Loucy (cell line): ENCODE results near the gene CATSPERD.
A peak's percentile ranks its signal among the peaks of the same experiment; 100 is the strongest.

Experiments used
- H2AFZ ChIP-seq: fragments of 200-600 bp; sonication (generic); 2 replicates; pipeline ENCODE4 v1.6.0; 2016; ENCODE audit warnings: antibody characterized with exemption, mild to moderate bottlenecking, low read length, moderate library complexity
- H3F3A ChIP-seq: fragments of 200-600 bp; 2 replicates; pipeline ENCODE4 v1.6.0; 2016; ENCODE audit warnings: antibody characterized with exemption, low read depth, mild to moderate bottlenecking
- H3K27me3 ChIP-seq: fragments of 200-600 bp; sonication (generic); 2 replicates; pipeline ENCODE4 v1.6.1; 2014; ENCODE audit warnings: low read length, mild to moderate bottlenecking; ENCODE audit not compliant: insufficient read depth, poor library complexity, severe bottlenecking
- H3K36me3 ChIP-seq: fragments of 200-600 bp; sonication (generic); 2 replicates; pipeline ENCODE4 v1.6.1; 2016; ENCODE audit warnings: low read length; ENCODE audit not compliant: insufficient read depth
- H3K4me1 ChIP-seq: fragments of 200-600 bp; sonication (generic); 2 replicates; pipeline ENCODE4 v1.5.1; 2014; ENCODE audit warnings: low read length, mild to moderate bottlenecking; ENCODE audit not compliant: insufficient read depth, poor library complexity, severe bottlenecking
- H3K4me2 ChIP-seq: fragments of 200-600 bp; sonication (generic); 2 replicates; pipeline ENCODE4 v1.6.0; 2014; ENCODE audit warnings: antibody characterized with exemption, low read length, low read depth, mild to moderate bottlenecking; ENCODE audit not compliant: poor library complexity, severe bottlenecking
- H3K4me3 ChIP-seq: fragments of 200-600 bp; sonication (generic); 2 replicates; pipeline ENCODE4 v1.5.1; 2014; ENCODE audit warnings: low read length, mild to moderate bottlenecking, mixed read lengths; ENCODE audit not compliant: poor library complexity, severe bottlenecking
- H3K79me2 ChIP-seq: fragments of 200-600 bp; sonication (generic); 2 replicates; pipeline ENCODE4 v1.6.1; 2014; ENCODE audit warnings: low read length; ENCODE audit not compliant: insufficient read depth
- H3K9ac ChIP-seq: fragments of 200-600 bp; sonication (generic); 2 replicates; pipeline ENCODE4 v1.6.0; 2014; ENCODE audit warnings: mild to moderate bottlenecking, low read depth, low read length, moderate library complexity; ENCODE audit not compliant: poor library complexity, severe bottlenecking
- H3K9me2 ChIP-seq: fragments of 200-600 bp; sonication (generic); replicated peaks from 2 replicates; pipeline ENCODE4 v1.6.1; 2016; ENCODE audit warnings: low read depth, low read length, mixed read lengths
- H3K9me3 ChIP-seq: fragments of 200-600 bp; sonication (generic); 2 replicates; pipeline ENCODE4 v1.6.1; 2014; ENCODE audit warnings: mild to moderate bottlenecking, antibody characterized with exemption, low read length, low read depth; ENCODE audit not compliant: insufficient read depth
- H4K20me1 ChIP-seq: fragments of 200-600 bp; sonication (generic); 2 replicates; pipeline ENCODE4 v1.6.0; 2014; ENCODE audit warnings: antibody characterized with exemption, low read length, mild to moderate bottlenecking; ENCODE audit not compliant: insufficient read depth, poor library complexity, severe bottlenecking
- EZH2phosphoT487 ChIP-seq: fragments of 200-600 bp; IDR thresholded peaks from 2 replicates; pipeline ENCODE4 v1.6.1; 2018; ENCODE audit warnings: antibody characterized with exemption, mild to moderate bottlenecking, moderate library complexity, borderline replicate concordance
- TF ChIP-seq, protein P1 (sequence below): fragments of 200-600 bp; sonication (generic); conservative IDR thresholded peaks from 2 replicates; pipeline ENCODE4 v1.5.1; 2014; ENCODE audit warnings: mild to moderate bottlenecking, antibody characterized with exemption, low read length

Gene CATSPERD

DNA sequence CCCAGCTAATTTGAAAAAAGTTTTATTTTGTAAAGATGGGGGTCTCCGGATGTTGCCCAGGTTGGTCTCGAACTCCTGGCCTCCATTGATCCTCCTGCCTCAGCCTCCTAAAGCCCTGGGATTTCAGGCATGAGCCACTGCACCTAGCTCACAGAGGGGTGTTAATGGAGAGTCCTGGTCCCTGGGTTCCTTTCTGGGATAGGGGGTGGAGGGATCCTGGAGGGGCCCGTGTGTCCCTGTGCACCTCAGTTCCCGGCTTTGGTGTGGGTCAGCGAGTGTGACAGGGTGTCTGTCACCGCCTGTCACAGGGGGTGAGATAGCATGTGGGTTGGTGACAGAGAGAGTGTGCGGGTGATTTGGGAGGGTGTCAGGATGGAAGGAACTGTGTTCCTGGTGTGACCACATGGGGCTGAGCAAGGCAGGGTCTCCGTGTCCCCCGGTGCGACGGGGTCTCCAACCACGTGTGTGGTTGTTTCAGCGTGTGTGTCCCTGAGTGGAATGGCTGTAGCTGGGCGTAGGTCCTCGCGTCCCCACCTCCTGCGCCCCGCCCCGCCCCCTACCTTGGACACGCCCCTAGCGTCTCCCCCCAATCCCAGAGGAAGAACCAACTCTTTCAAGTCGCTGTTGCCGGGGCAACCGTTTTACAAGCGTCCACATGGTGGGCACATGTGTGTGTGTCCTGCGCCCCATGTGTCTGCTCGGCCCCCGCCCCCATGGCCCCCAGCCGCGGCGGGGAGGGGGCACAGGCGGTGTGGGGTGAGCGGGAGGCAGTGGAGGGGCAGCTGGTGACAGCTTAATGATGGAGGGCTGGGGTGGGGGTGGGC is 81.6 kb downstream of the CATSPERD start:
- Histone ChIP-seq H3K9ac (no peak overlapping the region), H3K9me3 (no peaks in the 10 kb centered on the region), H4K20me1 (no peaks in the 10 kb centered on the region), H3F3A (no peaks in the 10 kb centered on the region), H3K79me2 (no peaks in the 10 kb centered on the region), H3K4me2 (no peak overlapping the region), H2AFZ (no peak overlapping the region), H3K27me3 (no peaks in the 10 kb centered on the region), H3K4me3 (no peak overlapping the region), H3K36me3 (no peaks in the 10 kb centered on the region), H3K4me1 (peaks cover 5% of the 10 kb centered on the region), H3K9me2 (no peaks in the 10 kb centered on the region)
- TF ChIP-seq, protein P1, sequence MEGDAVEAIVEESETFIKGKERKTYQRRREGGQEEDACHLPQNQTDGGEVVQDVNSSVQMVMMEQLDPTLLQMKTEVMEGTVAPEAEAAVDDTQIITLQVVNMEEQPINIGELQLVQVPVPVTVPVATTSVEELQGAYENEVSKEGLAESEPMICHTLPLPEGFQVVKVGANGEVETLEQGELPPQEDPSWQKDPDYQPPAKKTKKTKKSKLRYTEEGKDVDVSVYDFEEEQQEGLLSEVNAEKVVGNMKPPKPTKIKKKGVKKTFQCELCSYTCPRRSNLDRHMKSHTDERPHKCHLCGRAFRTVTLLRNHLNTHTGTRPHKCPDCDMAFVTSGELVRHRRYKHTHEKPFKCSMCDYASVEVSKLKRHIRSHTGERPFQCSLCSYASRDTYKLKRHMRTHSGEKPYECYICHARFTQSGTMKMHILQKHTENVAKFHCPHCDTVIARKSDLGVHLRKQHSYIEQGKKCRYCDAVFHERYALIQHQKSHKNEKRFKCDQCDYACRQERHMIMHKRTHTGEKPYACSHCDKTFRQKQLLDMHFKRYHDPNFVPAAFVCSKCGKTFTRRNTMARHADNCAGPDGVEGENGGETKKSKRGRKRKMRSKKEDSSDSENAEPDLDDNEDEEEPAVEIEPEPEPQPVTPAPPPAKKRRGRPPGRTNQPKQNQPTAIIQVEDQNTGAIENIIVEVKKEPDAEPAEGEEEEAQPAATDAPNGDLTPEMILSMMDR: no peak
- no peak for TF ChIP-seq EZH2phosphoT487

DNA sequence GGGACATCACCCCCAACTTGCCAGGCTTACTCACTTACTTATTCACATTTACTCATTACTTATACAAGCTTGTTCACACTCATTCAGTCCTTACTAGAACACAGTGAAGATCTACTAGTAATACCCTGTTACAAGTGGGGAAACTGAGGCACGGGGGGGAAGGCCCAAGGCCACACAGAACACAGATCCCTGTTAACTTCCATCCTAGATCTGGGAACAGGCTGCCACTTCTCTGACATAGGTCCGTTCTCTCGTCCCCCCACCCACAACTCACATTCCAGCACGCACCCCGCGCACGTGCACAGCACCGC is 83.0 kb downstream of the CATSPERD start:
- no peaks in the 10 kb centered on the region for H3F3A ChIP-seq
- peak overlapping the region; percentile 93 for H2AFZ ChIP-seq
- no peaks in the 10 kb centered on the region for H3K36me3 ChIP-seq
- TF ChIP-seq, protein P1: no peak
- TF ChIP-seq EZH2phosphoT487: no peak
- H3K4me3 ChIP-seq: peak overlapping the region; percentile 71
- H3K27me3 ChIP-seq: no peaks in the 10 kb centered on the region
- no peaks in the 10 kb centered on the region for H3K9me3 ChIP-seq
- no peaks in the 10 kb centered on the region for H4K20me1 ChIP-seq
- peak overlapping the region; percentile 91 for H3K4me2 ChIP-seq
- no peaks in the 10 kb centered on the region for H3K79me2 ChIP-seq
- no peaks in the 10 kb centered on the region for H3K9me2 ChIP-seq
- peaks cover 5% of the 10 kb centered on the region for H3K4me1 ChIP-seq
- H3K9ac ChIP-seq: peak overlapping the region; percentile 73

DNA sequence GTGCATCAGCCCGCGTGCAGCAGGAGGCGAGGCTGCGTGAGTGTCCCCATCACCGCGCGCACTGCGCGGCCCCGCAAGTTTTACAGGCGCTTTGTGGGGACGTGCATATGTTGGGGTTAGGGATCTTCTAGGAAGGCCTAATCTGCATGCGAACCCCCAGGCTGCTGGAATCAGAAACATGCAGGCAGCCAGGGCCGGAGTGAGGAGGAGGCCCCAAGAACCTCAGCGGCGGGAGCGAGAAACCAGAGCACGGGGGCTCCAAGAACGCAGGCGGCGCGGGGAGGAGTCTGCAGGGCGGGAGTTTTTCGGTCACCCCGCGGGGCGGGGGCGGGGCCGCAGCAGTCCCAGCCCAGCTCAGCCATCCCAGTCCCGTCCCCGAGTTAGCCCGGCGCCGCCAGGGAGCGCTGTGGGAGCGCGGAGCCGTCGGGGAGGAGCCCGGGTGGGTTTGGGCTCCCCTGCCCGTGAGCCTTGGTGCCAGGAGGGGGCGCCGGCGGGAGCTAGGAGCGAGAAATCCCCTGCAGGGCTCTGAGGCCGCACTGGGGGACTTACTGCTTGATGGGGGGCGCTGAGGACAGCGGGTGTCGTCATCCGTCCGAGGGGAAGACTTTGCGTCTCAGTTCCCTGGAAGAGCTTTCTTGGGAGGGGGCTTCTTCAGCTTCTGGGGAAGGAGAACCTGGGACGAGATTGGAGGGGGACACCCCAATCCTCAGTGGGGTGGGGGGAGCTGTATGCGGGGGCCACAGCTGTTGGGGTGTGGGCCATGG is 83.5 kb downstream of the CATSPERD start:
- H2AFZ ChIP-seq: peak overlapping the region; percentile 93
- no peaks in the 10 kb centered on the region for H3K79me2 ChIP-seq
- peaks cover 5% of the 10 kb centered on the region for H3K4me1 ChIP-seq
- H3K9ac ChIP-seq: peak overlapping the region; percentile 73
- no peaks in the 10 kb centered on the region for H3K9me2 ChIP-seq
- H3K9me3 ChIP-seq: no peaks in the 10 kb centered on the region
- TF ChIP-seq, protein P1: peak; percentile 98
- TF ChIP-seq EZH2phosphoT487: no peak
- H3K4me2 ChIP-seq: peak overlapping the region; percentile 91
- H4K20me1 ChIP-seq: no peaks in the 10 kb centered on the region
- no peaks in the 10 kb centered on the region for H3K27me3 ChIP-seq
- peak overlapping the region; percentile 71 for H3K4me3 ChIP-seq
- H3K36me3 ChIP-seq: no peaks in the 10 kb centered on the region
- H3F3A ChIP-seq: no peaks in the 10 kb centered on the region
